ENCODE results near the gene RGL4. TPM values are rescaled to one million over a fixed set of nuclear protein-coding genes. Genes with fewer than 3 reads are reported as not detected.

The RGL4 gene
- total and polyA plus RNA-seq, 8 donors, result 0.65 to 5.9 (median 2.9) TPM; not detected in 4

DNA sequence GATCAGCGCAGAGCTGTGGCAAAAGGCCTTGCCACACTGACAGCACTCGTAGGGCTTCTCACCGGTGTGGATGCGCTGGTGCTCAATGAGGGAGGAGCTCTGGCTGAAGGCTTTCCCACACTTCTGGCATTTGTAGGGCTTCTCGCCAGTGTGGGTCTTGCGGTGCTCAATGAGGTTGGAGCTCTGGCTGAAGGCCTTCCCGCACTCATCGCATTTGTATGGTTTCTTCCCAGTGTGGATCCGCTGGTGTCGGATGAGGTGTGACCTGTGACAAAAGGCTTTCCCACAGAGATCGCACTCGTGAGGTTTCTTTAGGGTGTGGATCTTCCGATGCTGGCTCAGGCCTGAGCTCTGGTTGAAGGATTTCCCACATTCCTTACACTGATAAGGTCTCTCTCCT, 53.2 kb downstream of the RGL4 start:
- H3K27ac ChIP-seq, result no peak overlapping the region
- H3K4me1 ChIP-seq, result peaks cover 0 to 17% (median 2%) of the 10 kb centered on the region in 4 donors
- H3K9me3 ChIP-seq, result no peaks in the 10 kb centered on the region
- H3K4me3 ChIP-seq, result no peak overlapping the region
- no peaks in the 10 kb centered on the region for H3K27me3 ChIP-seq
- no peak for TF ChIP-seq POLR2AphosphoS5 (IDR thresholded peaks at IDR 0.05)
- TF ChIP-seq, protein P1, sequence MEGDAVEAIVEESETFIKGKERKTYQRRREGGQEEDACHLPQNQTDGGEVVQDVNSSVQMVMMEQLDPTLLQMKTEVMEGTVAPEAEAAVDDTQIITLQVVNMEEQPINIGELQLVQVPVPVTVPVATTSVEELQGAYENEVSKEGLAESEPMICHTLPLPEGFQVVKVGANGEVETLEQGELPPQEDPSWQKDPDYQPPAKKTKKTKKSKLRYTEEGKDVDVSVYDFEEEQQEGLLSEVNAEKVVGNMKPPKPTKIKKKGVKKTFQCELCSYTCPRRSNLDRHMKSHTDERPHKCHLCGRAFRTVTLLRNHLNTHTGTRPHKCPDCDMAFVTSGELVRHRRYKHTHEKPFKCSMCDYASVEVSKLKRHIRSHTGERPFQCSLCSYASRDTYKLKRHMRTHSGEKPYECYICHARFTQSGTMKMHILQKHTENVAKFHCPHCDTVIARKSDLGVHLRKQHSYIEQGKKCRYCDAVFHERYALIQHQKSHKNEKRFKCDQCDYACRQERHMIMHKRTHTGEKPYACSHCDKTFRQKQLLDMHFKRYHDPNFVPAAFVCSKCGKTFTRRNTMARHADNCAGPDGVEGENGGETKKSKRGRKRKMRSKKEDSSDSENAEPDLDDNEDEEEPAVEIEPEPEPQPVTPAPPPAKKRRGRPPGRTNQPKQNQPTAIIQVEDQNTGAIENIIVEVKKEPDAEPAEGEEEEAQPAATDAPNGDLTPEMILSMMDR (IDR thresholded peaks at IDR 0.05), result no peak
- TF ChIP-seq POLR2A (IDR thresholded peaks at IDR 0.05), result no peak
- no peak for TF ChIP-seq EP300 (IDR thresholded peaks at IDR 0.05)
- DNase-seq, result no peak
- 92 to 99% (median 98%) methylated on average over 10 to 13 of the region's 13 CpGs for WGBS, 5 donors
- intact Hi-C loops (cut with DNase I; ENCODE audit: low total_unique reads), result no loop called here
- peaks cover 13 to 49% (median 44%) of the 10 kb centered on the region in 4 donors for H3K36me3 ChIP-seq

DNA sequence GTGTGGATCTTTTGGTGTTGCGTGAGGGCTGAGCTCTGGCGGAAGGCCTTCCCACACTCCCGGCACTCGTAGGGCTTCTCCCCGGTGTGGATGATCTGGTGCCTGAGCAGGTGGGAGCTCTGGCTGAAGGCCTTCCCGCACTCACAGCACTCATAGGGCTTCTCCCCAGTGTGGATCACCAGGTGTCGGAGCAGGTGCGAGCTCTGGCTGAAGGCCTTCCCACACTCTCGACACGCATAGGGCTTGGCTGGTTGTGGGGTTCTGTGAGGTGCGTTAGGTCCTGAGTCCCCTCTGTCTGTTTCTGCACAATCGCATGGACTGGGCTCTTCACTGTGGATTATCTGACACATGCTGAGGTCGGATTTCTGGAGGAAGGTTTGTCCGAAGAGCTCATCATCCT, 53.7 kb downstream of the RGL4 start:
- no peak overlapping the region for H3K4me3 ChIP-seq
- no peaks in the 10 kb centered on the region for H3K9me3 ChIP-seq
- intact Hi-C loops (cut with DNase I; ENCODE audit: low total_unique reads), result no loop called here
- H3K4me1 ChIP-seq, result peaks cover 0 to 18% (median 2%) of the 10 kb centered on the region in 4 donors
- H3K27ac ChIP-seq, result no peak overlapping the region
- no peak for TF ChIP-seq EP300 (IDR thresholded peaks at IDR 0.05)
- TF ChIP-seq POLR2AphosphoS5 (IDR thresholded peaks at IDR 0.05), result no peak
- TF ChIP-seq, protein P1 (IDR thresholded peaks at IDR 0.05), result no peak
- TF ChIP-seq POLR2A (IDR thresholded peaks at IDR 0.05), result no peak
- H3K36me3 ChIP-seq, result peaks cover 13 to 49% (median 44%) of the 10 kb centered on the region in 4 donors
- DNase-seq, result no peak
- 93 to 99% (median 98%) methylated on average over 13 to 14 of the region's 14 CpGs for WGBS, 5 donors
- H3K27me3 ChIP-seq, result no peaks in the 10 kb centered on the region

DNA sequence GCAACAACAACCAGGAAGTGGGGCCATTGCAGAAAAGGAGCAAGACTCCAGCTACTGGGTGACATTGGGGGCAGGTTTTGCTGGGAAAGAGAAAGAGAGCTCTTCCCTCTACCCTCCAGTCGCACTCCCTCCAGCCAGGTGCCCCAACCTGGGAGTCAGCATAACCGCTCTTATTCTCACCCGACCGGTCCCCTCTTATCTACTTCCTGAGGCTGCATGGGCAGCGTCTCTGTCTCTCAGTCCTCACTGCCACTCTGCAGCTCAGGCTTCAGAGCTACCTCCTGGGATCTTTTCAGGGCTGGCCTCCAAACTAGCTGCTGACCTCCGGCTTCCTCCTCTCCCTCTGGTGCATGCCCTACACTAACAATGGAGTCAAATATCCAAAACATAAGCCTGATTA, 55.0 kb downstream of the RGL4 start:
- Histone ChIP-seq H3K4me1 (peaks cover 9 to 30% (median 14%) of the 10 kb centered on the region in 4 donors), H3K36me3 (peaks cover 13 to 49% (median 43%) of the 10 kb centered on the region in 4 donors), H3K27me3 (no peaks in the 10 kb centered on the region), H3K27ac (no peak overlapping the region), H3K9me3 (no peaks in the 10 kb centered on the region), H3K4me3 (no peak overlapping the region)
- intact Hi-C loops (cut with DNase I; ENCODE audit: low total_unique reads), result no loop called here
- TF ChIP-seq POLR2A (IDR thresholded peaks at IDR 0.05) (no peak), POLR2AphosphoS5 (IDR thresholded peaks at IDR 0.05) (no peak), EP300 (IDR thresholded peaks at IDR 0.05) (no peak)
- TF ChIP-seq, protein P1 (IDR thresholded peaks at IDR 0.05), result no peak
- WGBS, 5 donors, result 31 to 61% (median 41%) methylated on average over 6 of the region's 6 CpGs
- DNase-seq, result peak; percentile 63 to 82

Other genes starting within 250 kb of the RGL4 start
- under 1 TPM in 1 of 5 donors, not detected in 4; 0.55 TPM for gene IGLL1, start 110.7 kb upstream of the RGL4 start, total RNA-seq
- gene IGLL1, start 110.7 kb upstream of the RGL4 start, polyA plus RNA-seq, result not detected
- gene DRICH1, start 58.7 kb upstream of the RGL4 start, total RNA-seq, result 10 to 100 TPM in 1 of 5 donors, under 1 TPM in 1, not detected in 3; 0.92 to 49.0 TPM
- under 1 TPM in 2 of 3 donors, not detected in 1; 0.28 to 0.93 TPM for gene DRICH1, start 58.7 kb upstream of the RGL4 start, polyA plus RNA-seq
- 1 to 10 TPM in 4 of 5 donors, under 1 TPM in 1; 0.87 to 9.4 (median 4.5) TPM for gene ZNF70, start 60.1 kb downstream of the RGL4 start, total RNA-seq
- under 1 TPM; 0.58 to 0.68 (median 0.61) TPM for gene ZNF70, start 60.1 kb downstream of the RGL4 start, polyA plus RNA-seq
- gene VPREB3, start 63.4 kb downstream of the RGL4 start, total RNA-seq, result not detected
- 1 to 10 TPM; 1.1 to 8.7 (median 7.8) TPM for gene VPREB3, start 63.4 kb downstream of the RGL4 start, polyA plus RNA-seq
- gene C22orf15, start 72.0 kb downstream of the RGL4 start, total RNA-seq, result not detected
- under 1 TPM in 1 of 3 donors, not detected in 2; 0.05 TPM for gene C22orf15, start 72.0 kb downstream of the RGL4 start, polyA plus RNA-seq
- 100 to 1,000 TPM in 1 of 5 donors, 10 to 100 TPM in 2, 1 to 10 TPM in 2; 5.8 to 589 (median 43.2) TPM for gene CHCHD10, start 77.0 kb downstream of the RGL4 start, total RNA-seq
- 100 to 1,000 TPM; 159 to 204 (median 168) TPM for gene CHCHD10, start 77.0 kb downstream of the RGL4 start, polyA plus RNA-seq
- 10 to 100 TPM in 1 of 5 donors, 1 to 10 TPM in 2, not detected in 2; 2.3 to 54.2 (median 5.3) TPM for gene MMP11, start 81.8 kb downstream of the RGL4 start, total RNA-seq
- 1 to 10 TPM in 2 of 3 donors, under 1 TPM in 1; 0.50 to 2.0 (median 2.0) TPM for gene MMP11, start 81.8 kb downstream of the RGL4 start, polyA plus RNA-seq
- gene SMARCB1, start 96.0 kb downstream of the RGL4 start, total RNA-seq, result 10 to 100 TPM; 13.4 to 74.6 (median 48.2) TPM
- gene SMARCB1, start 96.0 kb downstream of the RGL4 start, polyA plus RNA-seq, result 10 to 100 TPM; 34.0 to 44.4 (median 37.2) TPM
- gene DERL3, start 148.0 kb downstream of the RGL4 start, total RNA-seq, result 10 to 100 TPM in 2 of 5 donors, 1 to 10 TPM in 2, under 1 TPM in 1; 0.45 to 24.1 (median 5.2) TPM
- 10 to 100 TPM in 1 of 3 donors, 1 to 10 TPM in 2; 6.2 to 24.5 (median 7.9) TPM for gene DERL3, start 148.0 kb downstream of the RGL4 start, polyA plus RNA-seq
- 10 to 100 TPM in 1 of 5 donors, 1 to 10 TPM in 4; 3.2 to 10.3 (median 6.6) TPM for gene SLC2A11, start 166.9 kb downstream of the RGL4 start, total RNA-seq
- 1 to 10 TPM; 5.8 to 9.1 (median 6.7) TPM for gene SLC2A11, start 166.9 kb downstream of the RGL4 start, polyA plus RNA-seq
- gene MIF, start 203.4 kb downstream of the RGL4 start, total RNA-seq, result 100 to 1,000 TPM in 4 of 5 donors, 10 to 100 TPM in 1; 59.5 to 293 (median 214) TPM
- gene MIF, start 203.4 kb downstream of the RGL4 start, polyA plus RNA-seq, result 100 to 1,000 TPM; 496 to 940 (median 891) TPM

Data from stomach (tissue), 9 donors.